PC-9 (cell line): ENCODE results near the gene OR6X1.

Experiments
- CTCF ChIP-seq: fragments of 200-600 bp; sonication (generic); conservative IDR thresholded peaks from 2 replicates; pipeline ENCODE4 v1.6.1; 2017; ENCODE audit warnings: mixed run types, antibody characterized with exemption, mild to moderate bottlenecking, moderate library complexity
- EZH2 ChIP-seq: fragments of 200-600 bp; sonication (generic); IDR thresholded peaks from 2 replicates; pipeline ENCODE4 v1.8.0; 2017; ENCODE audit warnings: antibody characterized with exemption, low read depth

GRCh38 chr11:123707206-123707605, 47.1 kb downstream of the OR6X1 start:
- TF ChIP-seq CTCF (no peak), EZH2 (no peak)
